Sigmoid colon (tissue), 7 donors: Measurements from ENCODE around the gene SCUBE1. TPM values are rescaled to one million over a fixed set of nuclear protein-coding genes. Genes with fewer than 3 reads are reported as not detected.

Experiments used
- DNase-seq: peaks from one replicate; pipeline ENCODE4 v3.0.0-alpha.2; 2019
- H3K27ac ChIP-seq, 4 donors: fragments of 200-600 bp; sonication (generic); one replicate each; pipeline ENCODE4 v1.5.1; 2016 to 2019; ENCODE audit warnings: mild to moderate bottlenecking in 1 of 4
- H3K27me3 ChIP-seq, 3 donors: fragments of 200-600 bp; sonication (generic); one replicate each; pipeline ENCODE4 v1.5.1; 2019; ENCODE audit warnings: mild to moderate bottlenecking in 1 of 3
- H3K36me3 ChIP-seq, 4 donors: fragments of 200-600 bp; sonication (generic); one replicate each; pipeline ENCODE4 v1.5.1; 2016 to 2019
- H3K4me1 ChIP-seq, 4 donors: fragments of 200-600 bp; sonication (generic); one replicate each; pipeline ENCODE4 v1.5.1; 2017 to 2019
- H3K4me3 ChIP-seq, 4 donors: fragments of 200-600 bp; sonication (generic); one replicate each; pipeline ENCODE4 v1.5.1; 2017 to 2019; ENCODE audit warnings: mild to moderate bottlenecking in 2 of 4, moderate library complexity in 1 of 4
- H3K9me3 ChIP-seq, 4 donors: fragments of 200-600 bp in 3 of 4; sonication (generic) in 3 of 4; one replicate each; pipeline versions ENCODE4 v1.5.1 to v1.6.1; 2013 to 2019
- CTCF ChIP-seq, 4 experiments: fragments of 450-650 bp in 3 of 4; fragments of 200-600 bp in 1 of 4; IDR thresholded peaks; one replicate each; pipeline ENCODE4 v1.5.1; 2016 to 2019; ENCODE audit warnings: antibody characterized with exemption in 4 of 4, mild to moderate bottlenecking in 3 of 4, moderate library complexity in 2 of 4
- EP300 ChIP-seq, 4 donors: sonication (generic); formaldehyde crosslinking; IDR thresholded peaks; one replicate each; pipeline ENCODE4 v1.6.1; 2017; ENCODE audit warnings: antibody characterized with exemption in 4 of 4
- POLR2A ChIP-seq, 2 donors: fragments of 450-650 bp; IDR thresholded peaks; one replicate each; pipeline ENCODE4 v1.6.1; 2016; ENCODE audit warnings: antibody characterized with exemption in 2 of 2, mild to moderate bottlenecking in 2 of 2, moderate library complexity in 2 of 2
- POLR2AphosphoS5 ChIP-seq, 4 donors: sonication (generic); formaldehyde crosslinking; IDR thresholded peaks; one replicate each; pipeline ENCODE4 v1.6.1; 2017; ENCODE audit warnings: antibody characterized with exemption in 4 of 4
- WGBS, 2 donors: extraction: QIAGEN DNeasy Blood & Tissue Kit; methylation state at CpG; one replicate each; pipeline ENCODE4 v1.1.7; 2013; 5-methylcytosine and 5-hydroxymethylcytosine counted together
- intact Hi-C: fragments of 100-400 bp; cut with DNase I; formaldehyde crosslinking; loops from one replicate; pipeline ENCODE4 v1.15.1; 2023
- polyA plus RNA-seq, 3 donors: library from polyadenylated mRNA; stranded (reverse); fragments of 200-250 nt; gene quantifications; one replicate each; pipeline ENCODE4 v1.2.3, GENCODE V29; 2013
- total RNA-seq, 4 donors: library from RNA; depleted of rRNA; stranded (reverse); fragments of >200 nt; gene quantifications; one replicate each; pipeline ENCODE4 v1.1.0, GENCODE V29; 2016
- donor health status: healthy with polysubstance abuse.
- donor health status: Bipolar disorder and iron deficiency.
- donor health status: healthy.

The SCUBE1 gene
- total and polyA plus RNA-seq, 7 donors: 0.23 to 1.1 (median 0.55) TPM

GRCh38 chr22:43183496-43184277 lies 159.5 kb downstream of the SCUBE1 start:
- H3K4me1 ChIP-seq: peaks cover 0 to 23% (median 16%) of the 10 kb centered on the region in 4 donors
- intact Hi-C loops: no loop called here
- no peaks in the 10 kb centered on the region for H3K27me3 ChIP-seq
- H3K27ac ChIP-seq: no peak overlapping the region
- H3K36me3 ChIP-seq: peaks cover 0 to 30% (median 15%) of the 10 kb centered on the region in 4 donors
- WGBS, 2 donors: 85 to 86% methylated on average over 12 of the region's 12 CpGs
- no peak for DNase-seq
- H3K4me3 ChIP-seq: no peak overlapping the region
- TF ChIP-seq CTCF (IDR thresholded peaks at IDR 0.05) (no peak), POLR2AphosphoS5 (IDR thresholded peaks at IDR 0.05) (no peak), POLR2A (IDR thresholded peaks at IDR 0.05) (no peak), EP300 (IDR thresholded peaks at IDR 0.05) (no peak)
- no peaks in the 10 kb centered on the region for H3K9me3 ChIP-seq

GRCh38 chr22:43182726-43183125 lies 160.4 kb downstream of the SCUBE1 start:
- H3K27me3 ChIP-seq: no peaks in the 10 kb centered on the region
- no peak for DNase-seq
- WGBS, 2 donors: 95 to 96% methylated on average over 17 of the region's 17 CpGs

GRCh38 chr22:43182118-43182517 lies 161.1 kb downstream of the SCUBE1 start:
- intact Hi-C loops: no loop called here

More at GRCh38 chr22:43182726-43183125, 160.4 kb downstream of the SCUBE1 start:
- Histone ChIP-seq H3K27ac (no peak overlapping the region), H3K4me3 (no peak overlapping the region), H3K36me3 (peaks cover 0 to 39% (median 16%) of the 10 kb centered on the region in 4 donors), H3K4me1 (peaks cover 0 to 18% (median 14%) of the 10 kb centered on the region in 4 donors), H3K9me3 (no peaks in the 10 kb centered on the region)
- intact Hi-C loops: no loop called here
- TF ChIP-seq EP300 (IDR thresholded peaks at IDR 0.05): no peak
- no peak for TF ChIP-seq POLR2A (IDR thresholded peaks at IDR 0.05)
- no peak for TF ChIP-seq CTCF (IDR thresholded peaks at IDR 0.05)
- TF ChIP-seq POLR2AphosphoS5 (IDR thresholded peaks at IDR 0.05): no peak

GRCh38 chr22:43181321-43182076 lies 161.7 kb downstream of the SCUBE1 start:
- intact Hi-C loops: no loop called here

More at GRCh38 chr22:43182118-43182517, 161.1 kb downstream of the SCUBE1 start:
- no peak for TF ChIP-seq CTCF (IDR thresholded peaks at IDR 0.05)
- DNase-seq: no peak
- H3K36me3 ChIP-seq: peaks cover 0 to 45% (median 16%) of the 10 kb centered on the region in 4 donors
- no peaks in the 10 kb centered on the region for H3K9me3 ChIP-seq
- H3K27me3 ChIP-seq: no peaks in the 10 kb centered on the region
- H3K4me1 ChIP-seq: peaks cover 0 to 16% (median 14%) of the 10 kb centered on the region in 4 donors
- no peak overlapping the region for H3K27ac ChIP-seq
- no peak overlapping the region for H3K4me3 ChIP-seq
- WGBS, 2 donors: 95% methylated on average over 10 of the region's 10 CpGs

More at GRCh38 chr22:43181321-43182076, 161.7 kb downstream of the SCUBE1 start:
- DNase-seq: no peak
- no peak for TF ChIP-seq EP300 (IDR thresholded peaks at IDR 0.05)
- no peak for TF ChIP-seq POLR2AphosphoS5 (IDR thresholded peaks at IDR 0.05)
- TF ChIP-seq POLR2A (IDR thresholded peaks at IDR 0.05): no peak
- TF ChIP-seq CTCF (IDR thresholded peaks at IDR 0.05): no peak
- H3K27ac ChIP-seq: no peak overlapping the region
- no peaks in the 10 kb centered on the region for H3K9me3 ChIP-seq
- peaks cover 0 to 14% (median 13%) of the 10 kb centered on the region in 4 donors for H3K4me1 ChIP-seq
- H3K4me3 ChIP-seq: no peak overlapping the region
- 95 to 96% methylated on average over 13 of the region's 13 CpGs for WGBS, 2 donors
- H3K36me3 ChIP-seq: peaks cover 0 to 46% (median 16%) of the 10 kb centered on the region in 4 donors
- H3K27me3 ChIP-seq: no peaks in the 10 kb centered on the region
